Keratinocyte (primary cell): ENCODE data around the gene KCNIP2. TPM values are rescaled to one million over a fixed set of nuclear protein-coding genes. Genes with fewer than 3 reads are reported as not detected.
A peak's percentile ranks its signal among the peaks of the same experiment; 100 is the strongest.

Source experiments
- DNase-seq: peaks from one replicate; pipeline ENCODE4 v3.0.0-alpha.2; 2011; ENCODE audit warnings: low read depth, missing footprints, low spot score
- FAIRE-seq: peaks from 2 replicates; lab custom pipeline; 2011; peaks lifted over from hg19 to GRCh38; lab: Jason Lieb, UNC
- H2AFZ ChIP-seq: 2 replicates; pipeline ENCODE4 v1.6.0; 2012; ENCODE audit warnings: low read length, control low read depth, inconsistent platforms; ENCODE audit not compliant: control insufficient read depth
- H3K27ac ChIP-seq: 2 replicates; pipeline ENCODE4 v1.5.1; 2011; ENCODE audit warnings: low read length; ENCODE audit not compliant: control insufficient read depth, insufficient read depth
- H3K27me3 ChIP-seq: 3 replicates; pipeline ENCODE4 v1.6.0; 2011; ENCODE audit warnings: low read length; ENCODE audit not compliant: control insufficient read depth, insufficient read depth; ENCODE audit errors: extremely low read depth
- H3K36me3 ChIP-seq, 2 experiments: 2 replicates in 1 of 2; 3 replicates in 1 of 2; pipeline ENCODE4 v1.5.1; 2011; ENCODE audit warnings: low read length in 2 of 2, mild to moderate bottlenecking in 1 of 2; ENCODE audit not compliant: control insufficient read depth in 2 of 2, insufficient read depth in 2 of 2; ENCODE audit errors: extremely low read depth in 1 of 2
- H3K4me1 ChIP-seq: 3 replicates; pipeline ENCODE4 v1.5.1; 2011; ENCODE audit warnings: low read length; ENCODE audit not compliant: control insufficient read depth, insufficient read depth; ENCODE audit errors: extremely low read depth
- H3K4me2 ChIP-seq: 3 replicates; pipeline ENCODE4 v1.6.0; 2011; ENCODE audit warnings: low read depth, low read length; ENCODE audit not compliant: control insufficient read depth, insufficient read depth; ENCODE audit errors: extremely low read depth
- H3K4me3 ChIP-seq, 3 experiments: fragments of 200-600 bp in 1 of 3; sonication (generic) in 1 of 3; 2 replicates in 2 of 3; 3 replicates in 1 of 3; pipeline ENCODE4 v1.5.1; 2011 to 2016; ENCODE audit warnings: low read length in 3 of 3, mild to moderate bottlenecking in 3 of 3, control low read depth in 2 of 3, inconsistent platforms in 1 of 3, low read depth in 1 of 3, mixed read lengths in 1 of 3, mixed run types in 1 of 3, moderate library complexity in 1 of 3; ENCODE audit not compliant: control insufficient read depth in 2 of 3, insufficient read depth in 2 of 3; ENCODE audit errors: extremely low read depth in 1 of 3
- H3K79me2 ChIP-seq: 2 replicates; pipeline ENCODE4 v1.6.0; 2012; ENCODE audit warnings: low read length; ENCODE audit not compliant: control insufficient read depth, insufficient read depth
- H3K9ac ChIP-seq: 3 replicates; pipeline ENCODE4 v1.6.0; 2011; ENCODE audit warnings: low read length; ENCODE audit not compliant: control insufficient read depth, insufficient read depth; ENCODE audit errors: extremely low read depth
- H3K9me1 ChIP-seq: 3 replicates; pipeline ENCODE4 v1.6.0; 2011; ENCODE audit warnings: low read length; ENCODE audit not compliant: control insufficient read depth, insufficient read depth; ENCODE audit errors: extremely low read depth
- H3K9me3 ChIP-seq: 2 replicates; pipeline ENCODE4 v1.5.1; 2012; ENCODE audit warnings: low read depth, low read length; ENCODE audit not compliant: control insufficient read depth
- H4K20me1 ChIP-seq: 3 replicates; pipeline ENCODE4 v1.6.0; 2011; ENCODE audit warnings: low read length; ENCODE audit not compliant: control insufficient read depth, insufficient read depth; ENCODE audit errors: extremely low read depth
- EZH2 ChIP-seq: IDR thresholded peaks from one replicate; pipeline ENCODE4 v1.6.1; 2012; ENCODE audit warnings: inconsistent platforms, mild to moderate bottlenecking, low read length, moderate library complexity
- dilution Hi-C: fragments of 300-500 bp; cut with MboI; formaldehyde crosslinking; loops from one replicate; pipeline ENCODE4 v1.7.0; 2020; ENCODE audit warnings: low sequenced_read_pairs; ENCODE audit not compliant: extremely low pct_ligation_motif_present
- polyA plus RNA-seq, 5 experiments: library from polyadenylated mRNA; depleted of rRNA in 3 of 5; stranded (reverse) in 3 of 5; stranded (forward) in 1 of 5; unstranded in 1 of 5; fragments of >200 nt; gene quantifications; 1 replicate in 1 of 5; 2 replicates in 3 of 5; 3 replicates in 1 of 5; pipeline versions ENCODE4 v1.2.1 to v1.2.3, GENCODE V29; 2011 to 2012; ENCODE audit warnings: missing spikeins in 2 of 5, low read depth in 1 of 5, low replicate concordance in 1 of 5
- TF ChIP-seq, protein P1 (sequence below), 3 experiments: IDR thresholded peaks in 1 of 3; conservative IDR thresholded peaks in 1 of 3; optimal IDR thresholded peaks in 1 of 3; 2 replicates in 2 of 3; 3 replicates in 1 of 3; pipeline versions ENCODE3 to v1.5.1; 2011; ENCODE audit warnings: low read length in 3 of 3, mild to moderate bottlenecking in 3 of 3, moderate library complexity in 2 of 3, control low read depth in 1 of 3, inconsistent platforms in 1 of 3; ENCODE audit not compliant: insufficient read depth in 2 of 3; ENCODE audit errors: extremely low read depth in 1 of 3

KCNIP2 gene
- polyA plus RNA-seq, 1 donor (not counting 4 experiments of a cell fraction or from before 2014, with no cell fraction given), result 0.41 TPM

DNA sequence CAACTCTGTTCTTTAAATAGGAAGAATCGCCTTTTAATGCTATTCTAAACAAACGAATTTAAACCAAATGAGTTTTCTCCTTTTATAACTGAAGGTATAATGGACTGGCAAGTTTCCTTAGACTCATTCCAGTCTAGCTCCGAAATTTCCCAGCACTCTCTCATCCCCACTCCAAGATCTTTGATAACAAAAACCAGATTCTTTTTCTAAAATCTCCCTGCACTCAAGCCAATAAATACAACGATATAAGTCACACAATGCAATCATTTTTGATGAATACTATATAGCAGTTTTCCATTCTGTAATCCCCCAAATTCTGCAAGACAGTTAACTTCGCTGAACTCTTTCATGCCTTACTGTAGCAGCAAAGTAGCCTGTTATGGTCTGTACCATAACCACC is 27.2 kb downstream of the KCNIP2 start:
- Histone ChIP-seq H3K9ac (peak overlapping the region; percentile 97), H3K9me1 (peaks cover 2% of the 10 kb centered on the region), H4K20me1 (peaks cover 26% of the 10 kb centered on the region), H3K4me2 (peak overlapping the region; percentile 88), H3K4me1 (peaks cover 22% of the 10 kb centered on the region), H3K27ac (peak overlapping the region; percentile 97), H3K79me2 (peaks cover 69% of the 10 kb centered on the region), H3K9me3 (no peaks in the 10 kb centered on the region), H3K4me3 (peak overlapping the region; percentile 83 to 92 (median 90)), H3K27me3 (no peaks in the 10 kb centered on the region), H2AFZ (no peak overlapping the region), H3K36me3 (peaks cover 1 to 10% of the 10 kb centered on the region in 2 experiments)
- no peak for DNase-seq
- TF ChIP-seq, protein P1, sequence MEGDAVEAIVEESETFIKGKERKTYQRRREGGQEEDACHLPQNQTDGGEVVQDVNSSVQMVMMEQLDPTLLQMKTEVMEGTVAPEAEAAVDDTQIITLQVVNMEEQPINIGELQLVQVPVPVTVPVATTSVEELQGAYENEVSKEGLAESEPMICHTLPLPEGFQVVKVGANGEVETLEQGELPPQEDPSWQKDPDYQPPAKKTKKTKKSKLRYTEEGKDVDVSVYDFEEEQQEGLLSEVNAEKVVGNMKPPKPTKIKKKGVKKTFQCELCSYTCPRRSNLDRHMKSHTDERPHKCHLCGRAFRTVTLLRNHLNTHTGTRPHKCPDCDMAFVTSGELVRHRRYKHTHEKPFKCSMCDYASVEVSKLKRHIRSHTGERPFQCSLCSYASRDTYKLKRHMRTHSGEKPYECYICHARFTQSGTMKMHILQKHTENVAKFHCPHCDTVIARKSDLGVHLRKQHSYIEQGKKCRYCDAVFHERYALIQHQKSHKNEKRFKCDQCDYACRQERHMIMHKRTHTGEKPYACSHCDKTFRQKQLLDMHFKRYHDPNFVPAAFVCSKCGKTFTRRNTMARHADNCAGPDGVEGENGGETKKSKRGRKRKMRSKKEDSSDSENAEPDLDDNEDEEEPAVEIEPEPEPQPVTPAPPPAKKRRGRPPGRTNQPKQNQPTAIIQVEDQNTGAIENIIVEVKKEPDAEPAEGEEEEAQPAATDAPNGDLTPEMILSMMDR (optimal IDR thresholded peaks at IDR 0.05 in 1 of 3, IDR thresholded peaks at IDR 0.05 in 1 of 3, conservative IDR thresholded peaks at IDR 0.05 in 1 of 3; ENCODE audit: extremely low read depth in 1 of 3, insufficient read depth in 2 of 3, low read length in 3 of 3), result no peak
- TF ChIP-seq EZH2, result no peak
- no peak for FAIRE-seq
- dilution Hi-C loops, result no loop called here

DNA sequence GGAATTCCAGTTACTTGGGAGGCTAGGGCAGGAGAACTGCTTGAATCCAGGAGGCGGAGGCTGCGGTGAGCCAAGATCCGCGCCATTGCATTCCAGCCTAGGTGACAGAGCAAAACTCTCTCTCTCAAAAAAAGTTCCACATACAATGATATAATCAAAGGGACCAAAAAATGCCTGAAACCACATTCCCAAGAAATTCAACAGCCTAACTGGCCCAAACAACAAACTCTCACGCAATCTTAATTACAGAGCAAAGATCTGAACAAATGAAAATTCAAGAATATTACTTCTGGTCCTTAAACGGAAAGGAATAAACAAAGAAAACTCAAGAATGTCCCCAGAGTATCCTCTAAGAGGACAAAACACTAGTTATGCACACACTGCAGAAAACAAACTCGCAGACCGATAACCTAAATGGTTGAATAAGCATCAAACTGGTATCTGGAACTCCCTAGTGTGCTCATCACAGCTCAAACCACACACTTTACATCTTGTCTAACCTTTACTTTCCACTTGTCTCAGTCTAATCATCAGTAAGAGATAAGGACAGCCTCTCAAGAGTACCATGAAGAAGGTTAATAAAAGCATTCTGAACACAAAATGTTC is 29.0 kb downstream of the KCNIP2 start:
- FAIRE-seq (no peak), DNase-seq (no peak)
- Histone ChIP-seq H3K27me3 (no peaks in the 10 kb centered on the region), H3K36me3 (peaks cover 11 to 12% of the 10 kb centered on the region in 2 experiments), H3K4me3 (peak overlapping the region; percentile 83 to 92 (median 90)), H3K9me1 (peaks cover 2% of the 10 kb centered on the region), H3K27ac (no peak overlapping the region), H3K9ac (peak overlapping the region; percentile 16), H4K20me1 (peaks cover 26% of the 10 kb centered on the region), H3K4me1 (peaks cover 22% of the 10 kb centered on the region), H3K4me2 (peak overlapping the region; percentile 88), H2AFZ (no peak overlapping the region), H3K9me3 (no peaks in the 10 kb centered on the region), H3K79me2 (peaks cover 81% of the 10 kb centered on the region)
- dilution Hi-C loops, result no loop called here
- TF ChIP-seq, protein P1 (optimal IDR thresholded peaks at IDR 0.05 in 1 of 3, IDR thresholded peaks at IDR 0.05 in 1 of 3, conservative IDR thresholded peaks at IDR 0.05 in 1 of 3; ENCODE audit: extremely low read depth in 1 of 3, insufficient read depth in 2 of 3, low read length in 3 of 3), result no peak
- no peak for TF ChIP-seq EZH2
